Erythroblast (primary cell): ENCODE results near the gene RNLS.

Source experiments
- GATA1 ChIP-seq: IDR thresholded peaks from 2 replicates; pipeline ENCODE4 v1.6.1; 2011; ENCODE audit warnings: low read depth, mild to moderate bottlenecking, control low read depth, low read length, moderate library complexity
- POLR2A ChIP-seq: IDR thresholded peaks from 2 replicates; pipeline ENCODE4 v1.6.1; 2011; ENCODE audit warnings: mild to moderate bottlenecking, low read length

DNA sequence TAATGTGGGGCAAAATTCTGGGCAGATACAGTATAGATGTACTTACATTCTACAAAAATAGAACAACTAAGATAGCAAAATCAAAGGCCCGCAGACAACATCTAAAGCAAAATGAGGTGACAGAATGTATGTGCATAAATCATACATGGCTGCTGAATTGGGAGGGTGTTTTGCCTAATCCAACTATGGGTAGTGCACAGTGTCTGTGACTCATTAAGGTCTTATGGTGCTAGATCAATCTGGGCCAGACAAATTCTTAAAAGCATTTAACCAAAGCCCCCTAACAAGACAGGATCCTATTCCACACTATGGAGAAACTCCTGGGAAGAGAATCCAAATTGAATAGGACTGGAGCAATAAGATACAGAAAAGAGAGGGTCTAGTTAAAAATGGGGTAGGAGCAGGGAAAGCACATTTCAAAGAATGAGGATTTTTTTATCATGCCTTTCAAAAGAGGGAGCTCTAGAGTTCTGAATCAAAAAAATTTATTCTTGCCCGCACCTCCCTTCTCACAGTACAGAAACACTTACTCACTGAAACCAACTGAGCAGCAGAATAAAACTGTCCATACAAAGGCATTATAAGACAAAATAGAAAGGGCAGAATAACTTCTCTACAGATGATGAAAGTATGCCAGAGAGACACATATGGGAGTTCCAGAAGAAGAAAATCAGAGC, 181.3 kb downstream of the RNLS start:
- TF ChIP-seq POLR2A (no peak), GATA1 (no peak)
